B cell (primary cell): ENCODE measurements around the gene MED12L.

ENCODE experiments used
- EZH2 ChIP-seq: IDR thresholded peaks from 2 replicates; pipeline ENCODE4 v1.6.1; 2012; ENCODE audit warnings: borderline replicate concordance, low read depth, mild to moderate bottlenecking, moderate library complexity, low read length; ENCODE audit not compliant: insufficient read depth, poor library complexity, severe bottlenecking
- TF ChIP-seq, protein P1 (sequence below): fragments of 200-600 bp; IDR thresholded peaks from one replicate; pipeline ENCODE4 v1.8.0; 2022; ENCODE audit warnings: antibody characterized with exemption, mild to moderate bottlenecking

GRCh38 chr3:151156618-151157216 is 71.3 kb downstream of the MED12L start:
- TF ChIP-seq, protein P1, sequence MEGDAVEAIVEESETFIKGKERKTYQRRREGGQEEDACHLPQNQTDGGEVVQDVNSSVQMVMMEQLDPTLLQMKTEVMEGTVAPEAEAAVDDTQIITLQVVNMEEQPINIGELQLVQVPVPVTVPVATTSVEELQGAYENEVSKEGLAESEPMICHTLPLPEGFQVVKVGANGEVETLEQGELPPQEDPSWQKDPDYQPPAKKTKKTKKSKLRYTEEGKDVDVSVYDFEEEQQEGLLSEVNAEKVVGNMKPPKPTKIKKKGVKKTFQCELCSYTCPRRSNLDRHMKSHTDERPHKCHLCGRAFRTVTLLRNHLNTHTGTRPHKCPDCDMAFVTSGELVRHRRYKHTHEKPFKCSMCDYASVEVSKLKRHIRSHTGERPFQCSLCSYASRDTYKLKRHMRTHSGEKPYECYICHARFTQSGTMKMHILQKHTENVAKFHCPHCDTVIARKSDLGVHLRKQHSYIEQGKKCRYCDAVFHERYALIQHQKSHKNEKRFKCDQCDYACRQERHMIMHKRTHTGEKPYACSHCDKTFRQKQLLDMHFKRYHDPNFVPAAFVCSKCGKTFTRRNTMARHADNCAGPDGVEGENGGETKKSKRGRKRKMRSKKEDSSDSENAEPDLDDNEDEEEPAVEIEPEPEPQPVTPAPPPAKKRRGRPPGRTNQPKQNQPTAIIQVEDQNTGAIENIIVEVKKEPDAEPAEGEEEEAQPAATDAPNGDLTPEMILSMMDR = peak; percentile 74
- TF ChIP-seq EZH2 = no peak
